ENCODE results near the gene CAMTA1.
A peak's percentile ranks its signal among the peaks of the same experiment; 100 is the strongest.
"Not testable (repeated sequence)": the region's sequence is repeated elsewhere in the genome, so short reads cannot be mapped to it uniquely, and the experiment has no call there.

CAMTA1 gene

GRCh38 chr1:7587108-7587772 lies 802.0 kb downstream of the CAMTA1 start:
- intact Hi-C loops (cut with DNase I), result no loop called here
- DNase-seq, result peak in 8 of 42 donors; percentile 2 to 31 (median 12)

GRCh38 chr1:7587773-7588456 lies 802.7 kb downstream of the CAMTA1 start:
- DNase-seq, result peak in 9 of 42 donors; percentile 2 to 34 (median 11)
- intact Hi-C loops (cut with DNase I), result no loop called here

GRCh38 chr1:7588457-7588827 lies 803.2 kb downstream of the CAMTA1 start:
- intact Hi-C loops (cut with DNase I), result no loop called here
- peak in 7 of 42 donors; percentile 2 to 23 (median 22) for DNase-seq

DNA sequence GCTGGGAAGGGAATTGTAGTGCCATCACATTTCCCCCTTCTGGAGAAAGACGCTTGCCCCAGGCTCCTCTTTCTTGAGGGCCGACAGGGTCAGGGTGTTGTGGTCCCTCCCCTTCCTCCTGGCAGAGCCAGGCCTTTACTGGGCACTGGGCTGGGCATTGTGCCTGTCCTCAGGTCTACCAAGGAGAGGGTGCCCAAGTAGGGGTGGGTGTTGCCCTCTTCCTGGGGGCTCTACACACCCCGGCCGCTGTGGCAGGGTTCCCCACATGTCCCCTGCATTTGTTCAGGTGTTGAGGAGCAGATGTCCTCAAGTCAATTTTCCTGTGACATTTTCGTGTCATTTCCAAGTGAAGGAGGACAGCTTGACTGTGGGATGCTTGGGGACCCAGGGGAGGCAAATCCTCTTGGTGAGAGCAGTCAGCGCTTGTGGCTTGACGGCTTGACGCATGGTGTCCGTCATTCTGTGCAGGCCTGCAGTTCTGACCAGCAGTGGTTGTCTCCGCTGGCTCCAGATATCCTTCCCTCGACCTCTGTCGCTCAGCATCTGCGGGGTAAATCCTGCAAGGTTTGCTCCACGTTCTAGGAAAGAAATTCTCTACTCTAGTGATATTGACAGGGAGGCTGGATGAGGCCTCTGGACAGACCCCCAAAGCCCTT lies 804.0 kb downstream of the CAMTA1 start:
- intact Hi-C loops (cut with DNase I), result no loop called here
- peak in 8 of 42 donors; percentile 7 to 21 (median 8) for DNase-seq

- intact Hi-C loops (cut with DNase I), result no loop called here
- peak in 9 of 42 donors; percentile 2 to 29 (median 7) for DNase-seq
Measured at GRCh38 chr1:7589774-7590425, 804.6 kb downstream of the CAMTA1 start.

GRCh38 chr1:7590426-7590790 lies 805.2 kb downstream of the CAMTA1 start:
- DNase-seq, result peak in 7 of 42 donors; percentile 1 to 32 (median 9)
- intact Hi-C loops (cut with DNase I), result no loop called here

- DNase-seq, result peak in 13 of 42 donors; percentile 14 to 43 (median 24)
- intact Hi-C loops (cut with DNase I), result no loop called here
Measured at GRCh38 chr1:7591565-7591964, 806.3 kb downstream of the CAMTA1 start.

GRCh38 chr1:7592120-7592798 lies 807.0 kb downstream of the CAMTA1 start:
- intact Hi-C loops (cut with DNase I), result no loop called here
- peak in 7 of 42 donors; percentile 3 to 29 (median 4) for DNase-seq

DNA sequence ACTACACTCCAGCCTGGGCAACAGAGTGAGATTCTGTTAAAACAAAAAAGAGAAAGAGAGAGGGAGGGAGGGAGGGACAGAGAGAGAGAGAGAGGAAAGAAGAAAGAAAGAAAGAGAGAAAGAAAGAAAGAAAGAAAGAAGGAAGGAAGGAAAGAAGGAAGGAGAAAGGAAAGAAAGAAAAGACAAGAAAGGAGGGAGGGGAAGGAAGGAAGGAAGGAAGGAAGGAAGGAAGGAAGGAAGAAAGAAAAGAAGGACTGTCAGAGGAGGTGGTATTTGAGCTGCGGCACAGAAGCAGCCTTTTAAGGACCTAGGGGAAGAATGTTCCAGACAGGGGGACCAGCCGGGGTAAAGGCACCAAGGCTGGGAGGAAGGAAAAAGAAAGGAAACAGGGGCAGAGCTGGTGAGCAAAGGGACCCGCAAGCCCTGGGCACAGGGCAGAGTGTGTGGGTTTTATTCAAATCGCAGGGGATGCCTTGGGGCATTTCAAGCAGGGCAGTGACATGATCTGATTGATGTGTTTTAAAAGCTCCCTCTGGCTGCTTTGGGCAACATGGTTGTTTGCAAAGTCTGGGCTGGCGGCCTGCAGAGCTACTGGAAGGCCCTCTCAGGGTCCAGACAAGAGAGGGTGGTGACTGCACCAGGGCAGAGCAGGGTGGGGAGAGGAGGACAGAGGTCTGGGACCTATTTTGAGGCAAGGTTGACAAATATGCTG lies 808.9 kb downstream of the CAMTA1 start:
- peak in 4 of 42 donors; percentile 2 to 38 (median 13) for DNase-seq
- intact Hi-C loops (cut with DNase I), result no loop called here

DNA sequence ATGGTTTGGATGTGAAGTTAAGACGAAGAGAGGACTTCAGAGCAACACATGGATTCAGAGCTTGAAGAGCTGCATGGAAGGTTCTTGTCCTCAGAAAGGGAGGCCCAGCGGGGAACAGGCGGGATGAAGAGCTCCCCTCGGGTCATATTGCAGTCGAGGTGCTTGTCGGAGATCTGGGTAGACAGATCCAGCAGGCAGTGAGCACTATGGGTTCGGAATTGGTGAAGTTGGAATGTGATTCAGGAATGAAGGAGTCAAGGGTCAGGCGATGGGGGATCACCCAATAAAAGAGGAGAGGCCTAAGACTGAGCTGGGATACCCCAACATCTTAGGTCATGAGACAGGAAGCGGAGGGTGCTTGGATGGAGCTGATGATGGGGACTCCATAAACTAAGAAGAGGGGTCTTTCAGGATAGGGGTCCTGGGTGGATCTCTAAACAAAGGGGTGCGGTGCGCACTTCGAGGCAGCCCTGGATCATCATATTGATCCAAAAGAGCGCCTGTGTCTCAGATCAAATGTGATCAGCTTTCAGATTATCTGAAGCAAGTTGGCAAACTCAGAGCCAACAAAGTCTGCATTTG lies 809.6 kb downstream of the CAMTA1 start:
- DNase-seq, result peak in 3 of 42 donors; percentile 7 to 23 (median 15)
- intact Hi-C loops (cut with DNase I), result no loop called here

DNA sequence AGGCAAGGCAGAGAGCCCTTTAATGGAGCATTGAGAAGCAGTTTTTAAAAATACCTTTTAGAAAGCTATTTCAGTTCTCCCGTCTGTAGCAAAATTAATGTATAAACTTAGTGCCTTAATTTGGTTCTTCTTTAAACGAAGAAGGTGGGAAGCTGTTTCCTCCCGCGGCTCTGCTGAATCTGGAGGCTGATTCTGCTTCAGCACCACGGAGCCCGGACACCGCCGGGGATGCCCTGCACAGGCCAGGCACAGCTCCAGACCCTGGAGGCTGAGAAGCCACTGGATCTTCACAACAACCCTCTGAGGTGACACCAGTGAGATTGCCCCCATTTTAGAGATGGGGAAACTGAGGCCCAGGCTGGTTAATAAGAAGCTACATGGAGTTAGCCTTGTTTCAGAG lies 810.1 kb downstream of the CAMTA1 start:
- intact Hi-C loops (cut with DNase I), result no loop called here
- DNase-seq, result peak in 9 of 42 donors; percentile 4 to 51 (median 33)

GRCh38 chr1:7596126-7596965 lies 811.1 kb downstream of the CAMTA1 start:
- intact Hi-C loops (cut with DNase I), result no loop called here

DNA sequence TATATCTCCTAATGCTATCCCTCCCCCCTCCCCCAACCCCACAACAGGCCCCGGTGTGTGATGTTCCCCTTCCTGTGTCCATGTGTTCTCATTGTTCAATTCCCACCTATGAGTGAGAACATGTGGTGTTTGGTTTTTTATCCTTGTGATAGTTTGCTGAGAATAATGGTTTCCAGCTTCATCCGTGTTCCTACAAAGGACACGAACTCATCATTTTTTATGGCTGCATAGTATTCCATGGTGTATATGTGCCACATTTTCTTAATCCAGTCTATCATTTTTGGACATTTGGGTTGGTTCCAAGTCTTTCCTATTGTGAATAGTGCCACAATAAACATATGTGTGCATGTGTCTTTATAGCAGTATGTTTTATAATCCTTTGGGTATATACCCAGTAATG lies 812.8 kb downstream of the CAMTA1 start:
- intact Hi-C loops (cut with DNase I); DNase-seq: not testable (repeated sequence)

More at GRCh38 chr1:7596126-7596965, 811.1 kb downstream of the CAMTA1 start:
- peak in 4 of 42 donors; percentile 7 to 40 (median 14) for DNase-seq

GRCh38 chr1:7604906-7605305 lies 819.7 kb downstream of the CAMTA1 start:
- intact Hi-C loops (cut with DNase I), result not testable (repeated sequence)
- peak in 1 of 42 donors; percentile 4 for DNase-seq

GRCh38 chr1:7606096-7606495 lies 820.8 kb downstream of the CAMTA1 start:
- DNase-seq, result peak in 1 of 42 donors; percentile 19
- intact Hi-C loops (cut with DNase I), result no loop called here

GRCh38 chr1:7607097-7607496 lies 821.8 kb downstream of the CAMTA1 start:
- no peak for DNase-seq

More at GRCh38 chr1:7607097-7607496, 821.8 kb downstream of the CAMTA1 start:
- intact Hi-C loops (cut with DNase I), result no loop called here

Data from head of caudate nucleus (tissue), 42 donors.